Ecto neural progenitor cell (in vitro differentiated cells): ENCODE data around the gene TF.
"Not testable (repeated sequence)": the region's sequence is repeated elsewhere in the genome, so short reads cannot be mapped to it uniquely, and the experiment has no call there.

Source experiments
- DNase-seq: peaks from one replicate; pipeline ENCODE4 v3.0.0-alpha.2; 2018; ENCODE audit warnings: low spot score

TF gene

GRCh38 chr3:133765256-133765655 lies 19.1 kb downstream of the TF start:
- DNase-seq: no peak

DNA sequence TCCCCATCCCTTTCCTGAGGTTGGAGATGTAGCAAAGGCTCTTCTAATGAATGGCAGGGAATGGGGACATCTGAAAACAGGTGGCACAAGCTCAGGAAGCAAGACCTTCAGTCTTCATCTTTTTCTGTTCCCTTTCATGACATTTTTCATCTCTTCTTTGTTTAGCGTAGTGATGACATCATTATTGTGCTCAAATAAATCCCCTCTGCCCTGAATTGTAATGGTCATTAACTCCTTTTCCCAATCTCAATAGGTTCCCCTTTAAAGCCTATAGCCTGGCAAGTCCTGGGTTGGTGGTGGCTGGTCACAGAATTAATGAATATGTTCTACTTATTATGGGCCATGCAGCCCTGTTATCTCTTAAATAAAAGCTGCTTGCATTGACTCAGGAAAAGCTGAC lies 21.4 kb downstream of the TF start:
- no peak for DNase-seq

DNA sequence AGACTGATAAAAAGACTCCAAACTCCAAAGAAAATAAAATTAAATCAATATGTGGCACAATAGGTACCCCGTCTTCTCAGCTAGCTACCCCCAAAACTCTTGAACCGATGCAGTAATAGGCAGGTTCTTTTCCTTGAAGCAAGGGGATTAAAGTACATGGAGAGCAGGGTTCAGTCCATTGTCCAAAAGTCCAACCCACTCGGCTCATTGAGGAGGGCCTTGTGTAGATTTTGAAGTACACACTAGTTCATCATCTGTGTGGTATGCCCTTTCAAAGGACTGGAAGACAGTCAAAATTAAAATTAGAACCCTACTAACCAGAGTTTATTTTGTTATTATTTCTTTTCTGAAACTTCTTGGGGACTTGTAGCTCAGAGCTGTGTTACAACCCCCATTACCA lies 23.3 kb downstream of the TF start:
- no peak for DNase-seq

DNA sequence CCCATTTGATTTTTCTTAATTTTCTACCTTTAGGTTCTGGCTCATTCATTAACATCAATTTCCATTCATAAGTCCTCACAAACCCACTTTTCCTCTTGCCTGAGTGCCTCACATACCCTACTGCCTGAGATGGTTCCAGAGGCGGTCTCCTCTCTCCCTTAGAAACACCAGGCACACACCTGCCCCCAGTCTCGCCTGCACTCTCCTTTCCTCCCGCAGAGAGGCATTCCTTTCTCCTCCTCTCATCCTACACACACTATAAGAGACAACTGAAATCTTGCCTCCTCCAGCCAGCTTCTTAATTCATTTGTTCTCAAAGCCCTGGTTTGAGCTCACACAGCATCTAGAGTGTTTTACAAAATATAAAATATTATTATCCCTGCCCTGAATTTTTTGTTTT lies 27.5 kb downstream of the TF start:
- no peak for DNase-seq

- DNase-seq: no peak
These were observed 29.1 kb downstream of the TF start for GRCh38 chr3:133775309-133775708.

GRCh38 chr3:133775835-133776234 lies 29.6 kb downstream of the TF start:
- DNase-seq: no peak

DNA sequence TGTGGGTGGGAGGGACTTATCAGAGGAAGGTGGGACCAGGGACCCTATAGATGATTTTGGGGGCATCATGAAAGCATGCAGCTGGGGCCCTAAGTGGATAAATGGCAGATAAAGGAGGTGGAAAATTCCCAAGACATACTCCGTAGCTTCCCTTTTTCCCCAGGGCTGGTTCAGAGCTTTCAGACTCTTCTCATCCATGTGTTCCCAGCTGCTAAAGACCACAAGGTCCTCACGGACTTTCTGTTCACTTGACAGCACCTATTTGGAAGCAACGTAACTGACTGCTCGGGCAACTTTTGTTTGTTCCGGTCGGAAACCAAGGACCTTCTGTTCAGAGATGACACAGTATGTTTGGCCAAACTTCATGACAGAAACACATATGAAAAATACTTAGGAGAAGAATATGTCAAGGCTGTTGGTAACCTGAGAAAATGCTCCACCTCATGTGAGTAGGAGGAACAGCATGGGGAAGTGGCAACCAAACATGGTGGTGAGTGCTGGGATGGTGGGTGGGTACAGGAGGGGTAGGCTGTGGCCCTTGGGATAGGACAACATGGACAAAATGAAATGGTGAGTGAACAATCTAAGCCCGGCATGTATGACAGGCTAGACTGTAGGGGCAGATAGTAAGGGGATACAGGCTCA lies 30.7 kb downstream of the TF start:
- no peak for DNase-seq

- DNase-seq: no peak
These were observed 31.8 kb downstream of the TF start for GRCh38 chr3:133777807-133778568.

DNA sequence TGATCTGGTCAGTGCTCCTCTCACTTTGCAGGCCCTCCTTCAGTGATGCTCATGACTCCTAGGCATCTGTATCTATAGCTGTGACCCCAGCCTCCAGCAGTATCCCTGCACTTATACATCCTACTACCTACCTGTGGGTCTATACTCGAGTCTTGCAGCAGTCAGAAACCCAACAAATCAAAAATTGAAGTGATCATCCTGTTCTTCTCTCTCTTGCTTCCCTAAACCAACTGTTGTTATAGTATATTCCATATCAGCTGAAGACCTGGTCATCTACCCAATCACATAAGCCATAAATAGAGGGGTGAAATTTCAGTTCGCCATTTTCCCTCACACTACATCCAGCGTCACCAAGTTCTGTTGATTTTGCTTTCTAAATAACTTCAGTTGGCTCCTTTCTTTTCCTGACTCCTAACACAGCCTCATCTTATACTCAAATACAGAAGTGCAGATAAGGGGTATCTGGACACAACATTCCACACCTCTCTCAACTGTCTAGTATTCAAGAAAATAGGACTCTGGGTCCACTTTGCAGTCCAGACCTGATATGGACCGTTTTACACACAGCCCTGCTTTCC lies 33.5 kb downstream of the TF start:
- DNase-seq: no peak

GRCh38 chr3:133780756-133781155 lies 34.6 kb downstream of the TF start:
- DNase-seq: not testable (repeated sequence)

DNA sequence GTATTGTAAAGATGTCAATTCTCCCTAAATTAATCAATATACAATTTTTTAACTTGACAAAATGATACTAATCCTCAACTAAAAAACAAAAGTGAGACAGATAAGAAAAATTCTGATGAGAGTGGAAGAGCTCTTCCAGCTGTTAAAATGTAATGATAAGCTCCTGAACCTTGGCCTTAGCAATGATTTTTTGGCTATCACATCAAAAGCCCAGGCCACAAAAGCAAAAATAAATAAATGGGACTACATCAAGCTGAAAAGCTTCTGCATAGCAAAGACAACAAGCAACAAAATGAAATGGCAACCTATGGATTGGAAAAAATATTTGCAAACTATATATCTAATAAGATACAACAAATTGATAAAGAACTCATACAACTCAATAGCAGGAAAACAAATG lies 35.4 kb downstream of the TF start:
- DNase-seq: no peak

GRCh38 chr3:133782454-133782853 lies 36.3 kb downstream of the TF start:
- no peak for DNase-seq

- no peak for DNase-seq
These were observed 37.6 kb downstream of the TF start for GRCh38 chr3:133783762-133784161.

GRCh38 chr3:133788024-133788423 lies 41.8 kb downstream of the TF start:
- no peak for DNase-seq

GRCh38 chr3:133792171-133792763 lies 46.1 kb downstream of the TF start:
- no peak for DNase-seq

DNA sequence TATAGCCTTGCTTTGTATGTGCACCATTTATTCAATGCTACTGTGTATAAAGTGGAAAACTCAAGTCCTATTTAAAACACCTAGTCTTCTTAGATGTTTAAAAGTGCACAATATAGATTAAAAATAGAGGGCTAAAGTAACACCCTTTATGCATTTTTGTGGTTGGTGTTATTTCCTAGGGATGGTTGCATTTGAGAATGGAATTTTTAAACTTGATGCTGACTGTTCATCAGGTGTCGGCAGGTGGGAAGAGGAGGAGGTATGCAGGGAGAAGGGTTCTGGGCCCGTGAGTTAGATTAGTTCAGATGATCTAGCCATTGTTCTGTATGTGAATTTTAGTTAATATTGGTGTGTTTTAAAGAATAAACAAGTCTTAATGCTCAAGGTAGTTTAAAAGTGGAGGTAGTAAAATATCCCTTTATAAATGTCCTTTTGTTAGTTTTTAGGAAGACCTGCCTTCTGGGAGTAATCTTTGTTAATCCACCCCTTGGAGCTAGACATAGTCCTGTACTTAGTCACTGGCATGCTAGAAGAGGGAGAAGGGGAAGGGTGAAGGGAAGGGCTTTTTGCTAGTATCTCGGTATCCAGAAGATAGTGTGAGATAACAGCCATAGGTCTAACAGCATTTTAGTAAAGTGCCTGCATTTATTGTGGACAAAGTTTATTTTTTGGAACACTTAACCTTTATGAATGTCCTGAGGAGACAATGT lies 51.4 kb downstream of the TF start:
- DNase-seq: no peak

DNA sequence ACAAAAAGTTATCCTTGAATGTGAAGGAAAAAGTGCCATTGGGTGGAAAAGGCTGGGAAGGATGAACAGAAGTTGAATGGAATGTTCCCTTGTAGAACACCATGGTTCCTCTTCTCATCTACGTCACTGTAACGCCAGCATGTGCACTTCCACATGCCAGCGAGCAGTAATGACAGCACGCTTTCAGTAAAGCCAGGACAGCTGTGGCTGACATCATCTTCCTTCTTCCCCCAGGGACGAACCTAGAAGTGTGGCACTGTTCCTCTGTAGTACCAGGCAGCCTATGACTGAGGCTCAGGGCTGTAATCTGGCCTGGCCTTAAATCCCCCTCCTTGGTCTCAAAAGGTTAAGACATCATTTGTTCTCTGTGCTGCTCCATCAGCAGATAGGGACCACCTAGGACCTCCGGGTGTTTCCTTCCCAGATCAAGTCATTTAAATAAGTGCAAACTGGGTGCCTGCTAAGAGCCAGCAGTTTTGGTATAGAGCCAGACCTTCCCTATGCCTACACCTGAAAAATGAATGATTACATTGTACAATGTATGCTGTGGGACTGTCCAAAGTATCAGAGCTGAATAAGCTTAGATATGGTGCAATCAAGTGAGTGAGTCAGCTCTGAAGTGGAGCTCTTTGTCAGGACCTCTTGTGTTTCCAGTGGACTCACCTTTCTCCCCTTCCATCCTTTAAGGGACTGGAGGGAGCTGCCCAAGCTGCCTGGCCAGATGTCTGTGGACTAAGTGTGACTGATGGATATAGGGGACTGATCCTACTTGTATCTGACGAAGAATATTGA lies 53.8 kb downstream of the TF start:
- DNase-seq: no peak

DNA sequence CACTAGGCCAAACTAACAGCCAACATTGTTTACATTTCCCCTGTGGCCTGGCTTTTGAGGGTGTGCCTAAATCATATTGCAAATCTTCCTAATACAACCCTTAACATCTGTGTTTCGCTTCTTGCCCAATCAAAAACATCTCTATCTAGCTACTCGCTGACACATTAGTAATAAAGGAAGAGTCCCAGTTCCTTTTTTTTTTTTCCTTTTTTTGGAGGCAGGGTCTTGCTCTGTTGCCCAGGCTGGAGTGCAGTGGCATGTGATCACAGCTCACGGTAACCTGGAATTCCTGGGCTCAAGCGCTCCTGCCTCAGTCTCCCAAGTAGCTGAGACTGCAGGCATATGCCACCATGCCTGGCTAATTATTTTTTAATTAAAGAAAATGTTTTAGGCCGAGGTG lies 57.3 kb downstream of the TF start:
- no peak for DNase-seq

- no peak for DNase-seq
These were observed 58.7 kb downstream of the TF start for GRCh38 chr3:133804896-133805295.

DNA sequence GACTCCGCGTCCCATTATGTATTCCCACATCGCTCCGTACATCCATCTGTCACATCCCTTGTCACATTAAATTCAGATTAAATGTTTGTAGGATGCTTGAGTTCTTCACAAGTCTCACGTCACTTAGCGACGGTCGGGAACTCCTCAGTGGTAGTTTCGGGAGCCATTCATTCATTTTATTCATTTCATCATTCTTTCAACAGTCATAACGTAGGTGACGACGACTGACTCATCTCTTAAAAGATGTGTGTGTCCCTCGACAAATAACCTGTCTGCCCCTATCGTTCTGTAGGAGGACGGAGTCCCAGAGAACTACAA lies 59.1 kb downstream of the TF start:
- DNase-seq: no peak

DNA sequence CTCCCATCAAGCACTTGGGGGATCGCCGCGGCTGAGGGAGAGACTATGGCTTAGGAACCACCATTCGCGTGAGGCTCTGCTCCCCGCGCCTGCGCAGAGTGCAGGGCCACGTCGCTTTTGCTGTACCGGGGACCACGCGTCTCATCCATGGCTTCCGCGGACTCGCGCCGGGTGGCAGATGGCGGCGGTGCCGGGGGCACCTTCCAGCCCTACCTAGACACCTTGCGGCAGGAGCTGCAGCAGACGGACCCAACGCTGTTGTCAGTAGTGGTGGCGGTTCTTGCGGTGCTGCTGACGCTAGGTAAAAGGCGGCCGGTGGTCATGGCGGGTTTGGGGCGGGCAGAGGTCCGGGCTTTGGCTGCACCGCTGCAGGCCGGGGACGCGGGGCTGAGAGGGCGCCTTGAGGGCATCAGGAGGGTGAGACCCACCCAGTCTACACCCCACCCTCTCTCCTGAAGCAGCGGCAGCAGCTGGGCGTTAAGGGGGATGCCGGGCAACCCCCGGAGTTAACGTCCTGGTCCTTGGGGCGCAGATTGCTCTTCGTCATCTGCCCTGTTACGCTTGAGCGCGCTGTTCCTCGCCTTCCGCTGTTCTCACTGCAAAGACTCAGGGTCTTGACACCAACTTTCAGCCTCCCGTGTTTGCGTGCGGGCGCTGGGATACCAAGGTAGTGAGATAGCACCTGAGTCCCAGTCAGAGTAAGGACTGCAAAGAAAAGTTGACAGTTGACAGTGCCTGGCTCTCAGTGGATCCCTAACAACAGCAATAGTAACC lies 59.7 kb downstream of the TF start, which contains the start of gene SRPRB:
SRPRB (plus strand) TSS at position 114 of the 774 bp plus-strand sequence; CDS start at position 148, 34 bp downstream.
- DNase-seq: peak; percentile 95
